Mucosa of rectum (tissue), 2 donors: Measurements from ENCODE around the gene PPP6R1.

Experiments
- H3K27ac ChIP-seq, 2 donors: one replicate each; pipeline ENCODE4 v1.7.0; 2013; ENCODE audit warnings: inconsistent platforms in 2 of 2, low read depth in 2 of 2, low read length in 2 of 2
- H3K27me3 ChIP-seq, 2 donors: one replicate each; pipeline ENCODE4 v1.7.0; 2013; ENCODE audit warnings: low read length in 2 of 2; ENCODE audit not compliant: control insufficient read depth in 2 of 2, insufficient read depth in 2 of 2
- H3K36me3 ChIP-seq, 2 donors: one replicate each; pipeline ENCODE4 v1.7.0; 2013; ENCODE audit warnings: low read length in 2 of 2; ENCODE audit not compliant: control insufficient read depth in 2 of 2, insufficient read depth in 2 of 2
- H3K4me1 ChIP-seq, 2 donors: one replicate each; pipeline ENCODE4 v1.7.0; 2013; ENCODE audit warnings: low read length in 2 of 2, mild to moderate bottlenecking in 1 of 2; ENCODE audit not compliant: control insufficient read depth in 2 of 2, insufficient read depth in 2 of 2
- H3K4me3 ChIP-seq, 2 donors: one replicate each; pipeline ENCODE4 v1.7.0; 2013; ENCODE audit warnings: low read length in 2 of 2
- H3K9ac ChIP-seq, 2 donors: one replicate each; pipeline ENCODE4 v1.7.0; 2013; ENCODE audit warnings: low read length in 2 of 2, low read depth in 1 of 2, mild to moderate bottlenecking in 1 of 2
- H3K9me3 ChIP-seq, 2 donors: one replicate each; pipeline ENCODE4 v1.7.0; 2013; ENCODE audit warnings: low read length in 2 of 2; ENCODE audit not compliant: control insufficient read depth in 2 of 2
- donor health status: healthy.
- donor health status: Normal muscosa, but diverticular disease.

The PPP6R1 gene

GRCh38 chr19:55230780-55231179, 28.0 kb downstream of the PPP6R1 start:
- no peaks in the 10 kb centered on the region for H3K9me3 ChIP-seq
- no peak overlapping the region for H3K4me3 ChIP-seq
- H3K36me3 ChIP-seq: peaks cover 37 to 52% of the 10 kb centered on the region in 2 donors
- H3K27me3 ChIP-seq: no peaks in the 10 kb centered on the region
- H3K4me1 ChIP-seq: peaks cover 0 to 3% of the 10 kb centered on the region in 2 donors
- H3K27ac ChIP-seq: no peak overlapping the region
- H3K9ac ChIP-seq: no peak overlapping the region

- Histone ChIP-seq H3K36me3 (peaks cover 37 to 52% of the 10 kb centered on the region in 2 donors), H3K9me3 (no peaks in the 10 kb centered on the region), H3K4me1 (peaks cover 0 to 3% of the 10 kb centered on the region in 2 donors), H3K9ac (no peak overlapping the region), H3K27me3 (no peaks in the 10 kb centered on the region), H3K27ac (no peak overlapping the region), H3K4me3 (no peak overlapping the region)
These were observed 28.5 kb downstream of the PPP6R1 start for GRCh38 chr19:55230329-55230728.

GRCh38 chr19:55229789-55230182, 29.0 kb downstream of the PPP6R1 start:
- H3K27ac ChIP-seq: no peak overlapping the region
- H3K9me3 ChIP-seq: no peaks in the 10 kb centered on the region
- peaks cover 36 to 48% of the 10 kb centered on the region in 2 donors for H3K36me3 ChIP-seq
- no peak overlapping the region for H3K4me3 ChIP-seq
- no peak overlapping the region for H3K9ac ChIP-seq
- peaks cover 0 to 3% of the 10 kb centered on the region in 2 donors for H3K4me1 ChIP-seq
- no peaks in the 10 kb centered on the region for H3K27me3 ChIP-seq

- H3K4me3 ChIP-seq: no peak overlapping the region
- no peaks in the 10 kb centered on the region for H3K27me3 ChIP-seq
- no peak overlapping the region for H3K9ac ChIP-seq
- peaks cover 0 to 3% of the 10 kb centered on the region in 2 donors for H3K4me1 ChIP-seq
- no peak overlapping the region for H3K27ac ChIP-seq
- H3K9me3 ChIP-seq: no peaks in the 10 kb centered on the region
- H3K36me3 ChIP-seq: peaks cover 32 to 42% of the 10 kb centered on the region in 2 donors
These were observed 29.6 kb downstream of the PPP6R1 start for GRCh38 chr19:55229145-55229788.

GRCh38 chr19:55228403-55229031, 30.3 kb downstream of the PPP6R1 start, which contains the start of gene TMEM86B:
TMEM86B (minus strand) TSS chr19:55228763; CDS start chr19:55228741, 22 bp downstream.
- peaks cover 32 to 41% of the 10 kb centered on the region in 2 donors for H3K36me3 ChIP-seq

GRCh38 chr19:55228015-55228391, 30.8 kb downstream of the PPP6R1 start:
- no peak overlapping the region for H3K4me3 ChIP-seq
- H3K36me3 ChIP-seq: peaks cover 29 to 37% of the 10 kb centered on the region in 2 donors
- peaks cover 0 to 3% of the 10 kb centered on the region in 2 donors for H3K4me1 ChIP-seq
- no peak overlapping the region for H3K27ac ChIP-seq
- H3K9me3 ChIP-seq: no peaks in the 10 kb centered on the region
- H3K9ac ChIP-seq: no peak overlapping the region
- no peaks in the 10 kb centered on the region for H3K27me3 ChIP-seq

More at GRCh38 chr19:55228403-55229031, 30.3 kb downstream of the PPP6R1 start, which contains the start of gene TMEM86B:
- Histone ChIP-seq H3K4me3 (no peak within 1 kb of the TSS), H3K9me3 (no peaks in the 10 kb centered on the region), H3K9ac (no peak within 1 kb of the TSS), H3K4me1 (peaks cover 0 to 3% of the 10 kb centered on the region in 2 donors), H3K27ac (no peak within 1 kb of the TSS), H3K27me3 (no peaks in the 10 kb centered on the region)

GRCh38 chr19:55227241-55228014, 31.4 kb downstream of the PPP6R1 start:
- Histone ChIP-seq H3K9ac (no peak overlapping the region), H3K27me3 (no peaks in the 10 kb centered on the region), H3K9me3 (no peaks in the 10 kb centered on the region), H3K36me3 (peaks cover 28 to 34% of the 10 kb centered on the region in 2 donors), H3K27ac (no peak overlapping the region), H3K4me1 (peaks cover 0 to 3% of the 10 kb centered on the region in 2 donors), H3K4me3 (no peak overlapping the region)

- H3K36me3 ChIP-seq: peaks cover 22 to 27% of the 10 kb centered on the region in 2 donors
- no peaks in the 10 kb centered on the region for H3K9me3 ChIP-seq
- no peak overlapping the region for H3K4me3 ChIP-seq
- peaks cover 0 to 3% of the 10 kb centered on the region in 2 donors for H3K4me1 ChIP-seq
- H3K9ac ChIP-seq: no peak overlapping the region
- H3K27me3 ChIP-seq: no peaks in the 10 kb centered on the region
- no peak overlapping the region for H3K27ac ChIP-seq
These were observed 32.0 kb downstream of the PPP6R1 start for GRCh38 chr19:55226788-55227187.

GRCh38 chr19:55226273-55226672, 32.5 kb downstream of the PPP6R1 start:
- Histone ChIP-seq H3K27me3 (no peaks in the 10 kb centered on the region), H3K36me3 (peaks cover 17 to 22% of the 10 kb centered on the region in 2 donors), H3K27ac (no peak overlapping the region), H3K9me3 (no peaks in the 10 kb centered on the region), H3K9ac (no peak overlapping the region), H3K4me3 (no peak overlapping the region), H3K4me1 (peaks cover 0 to 3% of the 10 kb centered on the region in 2 donors)
